Heart left ventricle (tissue), 16 donors: ENCODE measurements around the gene INHA. TPM values are rescaled to one million over a fixed set of nuclear protein-coding genes. Genes with fewer than 3 reads are reported as not detected.
A peak's percentile ranks its signal among the peaks of the same experiment; 100 is the strongest.

Experiments used
- ATAC-seq, 4 donors: fragments of 200-7000 bp; cut with Tn5 transposase; one replicate each; pipeline ENCODE4 v1.9.1; 2020 to 2022; ENCODE audit warnings: moderate library complexity in 4 of 4, mild to moderate bottlenecking in 3 of 4, moderate number of reproducible peaks in 1 of 4
- DNase-seq, 5 donors: peaks; one replicate each; pipeline ENCODE4 v3.0.0-alpha.2; 2020
- H3K27ac ChIP-seq, 12 donors: fragments of 200-600 bp; sonication (generic) in 4 of 12; one replicate each; pipeline versions ENCODE4 v1.5.0 to v1.8.0; 2016 to 2022; ENCODE audit warnings: mild to moderate bottlenecking in 2 of 12
- H3K27me3 ChIP-seq, 9 donors: fragments of 200-600 bp; sonication (generic) in 2 of 9; one replicate each; pipeline versions ENCODE4 v1.5.1 to v1.8.0; 2016 to 2022; ENCODE audit warnings: mild to moderate bottlenecking in 3 of 9
- H3K36me3 ChIP-seq, 9 donors: fragments of 200-600 bp; sonication (generic) in 2 of 9; one replicate each; pipeline versions ENCODE4 v1.5.0 to v1.8.0; 2018 to 2022; ENCODE audit warnings: mild to moderate bottlenecking in 2 of 9
- H3K4me1 ChIP-seq, 12 donors: fragments of 200-600 bp; sonication (generic) in 4 of 12; one replicate each; pipeline versions ENCODE4 v1.5.0 to v1.8.0; 2016 to 2022; ENCODE audit warnings: mild to moderate bottlenecking in 3 of 12
- H3K4me3 ChIP-seq, 12 donors: fragments of 200-600 bp; sonication (generic) in 4 of 12; one replicate each; pipeline versions ENCODE4 v1.5.0 to v1.8.0; 2017 to 2022; ENCODE audit warnings: mild to moderate bottlenecking in 9 of 12, moderate library complexity in 4 of 12
- H3K9me3 ChIP-seq, 12 donors: fragments of 200-600 bp; sonication (generic) in 4 of 12; one replicate each; pipeline versions ENCODE4 v1.5.0 to v1.8.0; 2016 to 2022; ENCODE audit warnings: mild to moderate bottlenecking in 1 of 12
- CTCF ChIP-seq, 12 donors: fragments of 200-600 bp; sonication (generic) in 4 of 12; IDR thresholded peaks; one replicate each; pipeline versions ENCODE4 v1.5.0 to v1.8.0; 2018 to 2022; ENCODE audit warnings: antibody characterized with exemption in 12 of 12, mild to moderate bottlenecking in 5 of 12
- POLR2A ChIP-seq, 2 donors: fragments of 450-650 bp; IDR thresholded peaks; one replicate each; pipeline ENCODE4 v1.6.1; 2017; ENCODE audit warnings: antibody characterized with exemption in 2 of 2, mild to moderate bottlenecking in 2 of 2, moderate library complexity in 2 of 2
- WGBS, 4 donors: extraction: QIAGEN DNeasy Blood & Tissue Kit in 2 of 4; methylation state at CpG; one replicate each; pipeline versions ENCODE4 v1.1.5 to v1.1.7; 2013 to 2018; 5-methylcytosine and 5-hydroxymethylcytosine counted together
- intact Hi-C, 10 donors: fragments of 100-400 bp; cut with DNase I; formaldehyde crosslinking; loops; one replicate each; pipeline versions ENCODE4 v1.11.1 to v1.14.2; 2022
- polyA plus RNA-seq, 2 donors: library from polyadenylated mRNA; stranded (reverse); fragments of 200-250 nt; gene quantifications; one replicate each; pipeline ENCODE4 v1.2.3, GENCODE V29; 2013
- total RNA-seq, 9 donors: library from RNA; depleted of rRNA in 2 of 9; stranded (reverse); fragments of >200 nt in 2 of 9; fragmentation: NEBNext Ultra II Directional in 3 of 9; extraction: Animal tissue kit (Norgen Biotek cat#: 25700) in 3 of 9; gene quantifications; one replicate each; pipeline versions ENCODE4 v1.1.0 to v1.2.4, GENCODE V29; 2016 to 2023
- donor health status: ischemic (EF 13 %, LVEDD 7.1; RV severe dilation, severe dysfunction).
- donor health status: healthy with polysubstance abuse.
- donor health status: DM: no; HTN: yes; CAD: no.
- donor health status: DM: no; HTN: no; CAD: no.
- donor health status: ischemic (EF 25% LVEDD 6.9; RV normal size, moderate dysfunction).
- donor health status: ischemic (EF 25% LVEDD 5.7; RV mildly dilated, moderate dysfunction).
- donor health status: healthy.
- donor health status: DM: yes; HTN: yes; CAD: no.
- donor health status: ischemic (EF 35%, LVEDD 5.7; RV mildly dilated, moderate dysfunction).
- donor health status: nonischemic (EF 11% LVEDD 7.7; RV severe dilation, severe dysfunction).
- donor health status: DM: yes; HTN: yes; CAD: no.
- donor health status: PGD.
- donor health status: ischemic (EF 29% LVEDD 5.4; RV normal size, mild dysfunction).
- donor health status: nonischemic (EF 23%, LVEDD 6.1; RV moderate dilation, normal function).

Gene INHA
- total and polyA plus RNA-seq, 11 donors: 0.52 to 14.2 (median 1.9) TPM

GRCh38 chr2:219618733-219619122 is 46.6 kb downstream of the INHA start:
- peak overlapping the region in 7 of 12 donors; percentile 1 to 60 (median 20) for H3K27ac ChIP-seq
- intact Hi-C loops: no loop called here

GRCh38 chr2:219619235-219619634 is 47.1 kb downstream of the INHA start:
- Histone ChIP-seq H3K27ac (no peak overlapping the region), H3K4me1 (peaks cover 0 to 55% (median 17%) of the 10 kb centered on the region in 12 donors), H3K4me3 (no peak overlapping the region), H3K27me3 (no peaks in the 10 kb centered on the region), H3K36me3 (peaks cover 0 to 24% (median 12%) of the 10 kb centered on the region in 9 donors), H3K9me3 (no peaks in the 10 kb centered on the region)
- ATAC-seq (no peak), DNase-seq (no peak)
- intact Hi-C loops: no loop called here
- no peak for TF ChIP-seq POLR2A (IDR thresholded peaks at IDR 0.05)
- TF ChIP-seq CTCF (IDR thresholded peaks at IDR 0.05): peak in 1 of 12 donors; percentile 9
- 42 to 50% (median 46%) methylated on average over 4 of the region's 4 CpGs for WGBS, 4 donors

More at GRCh38 chr2:219618733-219619122, 46.6 kb downstream of the INHA start:
- 72 to 81% (median 79%) methylated on average over 3 of the region's 3 CpGs for WGBS, 4 donors
- H3K36me3 ChIP-seq: peaks cover 0 to 29% (median 17%) of the 10 kb centered on the region in 9 donors
- H3K27me3 ChIP-seq: no peaks in the 10 kb centered on the region
- peaks cover 0 to 51% (median 15%) of the 10 kb centered on the region in 12 donors for H3K4me1 ChIP-seq
- H3K9me3 ChIP-seq: no peaks in the 10 kb centered on the region
- TF ChIP-seq POLR2A (IDR thresholded peaks at IDR 0.05) (no peak), CTCF (IDR thresholded peaks at IDR 0.05) (no peak)
- no peak overlapping the region for H3K4me3 ChIP-seq
- ATAC-seq (no peak), DNase-seq (no peak)

- no peak overlapping the region for H3K27ac ChIP-seq
- H3K4me3 ChIP-seq: no peak overlapping the region
- WGBS, 4 donors: 75 to 86% (median 85%) methylated on average over 6 of the region's 6 CpGs
- DNase-seq (no peak), ATAC-seq (no peak)
- peaks cover 0 to 11% (median 0%) of the 10 kb centered on the region in 9 donors for H3K36me3 ChIP-seq
- H3K4me1 ChIP-seq: peaks cover 0 to 62% (median 19%) of the 10 kb centered on the region in 12 donors
- H3K27me3 ChIP-seq: no peaks in the 10 kb centered on the region
- TF ChIP-seq CTCF (IDR thresholded peaks at IDR 0.05): no peak
- no peak for TF ChIP-seq POLR2A (IDR thresholded peaks at IDR 0.05)
- intact Hi-C loops: loop anchor here in 1 of 10 donors (10.0 kb wide), 1 partner anchor 216 kb away; no protein-coding TSS in a partner anchor
- no peaks in the 10 kb centered on the region for H3K9me3 ChIP-seq
Measured at GRCh38 chr2:219620546-219620945, 48.4 kb downstream of the INHA start.

- 72 to 80% (median 79%) methylated on average over 4 of the region's 4 CpGs for WGBS, 4 donors
- H3K27ac ChIP-seq: peak overlapping the region in 4 of 12 donors; percentile 44 to 98 (median 82)
- H3K4me1 ChIP-seq: peaks cover 0 to 65% (median 14%) of the 10 kb centered on the region in 12 donors
- intact Hi-C loops: loop anchor here in 1 of 10 donors (10.0 kb wide), 1 partner anchor 217 kb away; no protein-coding TSS in a partner anchor
- no peaks in the 10 kb centered on the region for H3K36me3 ChIP-seq
- no peak for ATAC-seq
- no peaks in the 10 kb centered on the region for H3K9me3 ChIP-seq
- H3K4me3 ChIP-seq: no peak overlapping the region
- no peak for TF ChIP-seq POLR2A (IDR thresholded peaks at IDR 0.05)
- TF ChIP-seq CTCF (IDR thresholded peaks at IDR 0.05): no peak
- no peaks in the 10 kb centered on the region for H3K27me3 ChIP-seq
- no peak for DNase-seq
Measured at GRCh38 chr2:219621935-219622334, 49.8 kb downstream of the INHA start.
